GM19193 (cell line): Measurements from ENCODE around the gene ALDH3A1.

Experiments
- POLR2A ChIP-seq: IDR thresholded peaks from 4 replicates; pipeline ENCODE4 v1.6.1; 2011; ENCODE audit not compliant: insufficient read depth, insufficient read length; ENCODE audit errors: extremely low read depth

The ALDH3A1 gene

GRCh38 chr17:19706791-19707727 is 41.0 kb downstream of the ALDH3A1 start:
- TF ChIP-seq POLR2A = no peak

- TF ChIP-seq POLR2A = no peak
These were observed 42.0 kb downstream of the ALDH3A1 start for GRCh38 chr17:19705771-19706770.

GRCh38 chr17:19705201-19705600 is 42.9 kb downstream of the ALDH3A1 start:
- TF ChIP-seq POLR2A = no peak

GRCh38 chr17:19703828-19704613 is 44.1 kb downstream of the ALDH3A1 start:
- no peak for TF ChIP-seq POLR2A

- no peak for TF ChIP-seq POLR2A
These were observed 44.8 kb downstream of the ALDH3A1 start for GRCh38 chr17:19703106-19703827.

GRCh38 chr17:19702217-19702641 is 45.9 kb downstream of the ALDH3A1 start:
- no peak for TF ChIP-seq POLR2A
